ENCODE measurements around the gene MFAP4.
"Not testable (repeated sequence)": the region's sequence is repeated elsewhere in the genome, so short reads cannot be mapped to it uniquely, and the experiment has no call there.

The MFAP4 gene

GRCh38 chr17:19370493-19370960, 16.5 kb downstream of the MFAP4 start:
- no peak for DNase-seq (ENCODE audit: low read depth)

- DNase-seq (ENCODE audit: low read depth) = no peak
Measured at GRCh38 chr17:19369846-19370492, 17.0 kb downstream of the MFAP4 start.

- no peak for DNase-seq (ENCODE audit: low read depth)
Measured at GRCh38 chr17:19369107-19369778, 17.7 kb downstream of the MFAP4 start.

- DNase-seq (ENCODE audit: low read depth) = no peak
Measured at GRCh38 chr17:19368229-19368628, 18.8 kb downstream of the MFAP4 start.

- no peak for DNase-seq (ENCODE audit: low read depth)
Measured at GRCh38 chr17:19366637-19366972, 20.4 kb downstream of the MFAP4 start.

GRCh38 chr17:19365833-19366636, 21.0 kb downstream of the MFAP4 start:
- DNase-seq (ENCODE audit: low read depth) = no peak

GRCh38 chr17:19365499-19365817, 21.5 kb downstream of the MFAP4 start:
- no peak for DNase-seq (ENCODE audit: low read depth)

GRCh38 chr17:19364699-19365498, 22.1 kb downstream of the MFAP4 start:
- no peak for DNase-seq (ENCODE audit: low read depth)

GRCh38 chr17:19363460-19364035, 23.4 kb downstream of the MFAP4 start:
- DNase-seq (ENCODE audit: low read depth) = no peak

- no peak for DNase-seq (ENCODE audit: low read depth)
Measured at GRCh38 chr17:19363114-19363438, 23.9 kb downstream of the MFAP4 start.

GRCh38 chr17:19362277-19363113, 24.5 kb downstream of the MFAP4 start, which contains the start of gene B9D1:
B9D1 (minus strand) TSS chr17:19362723; CDS start chr17:19362569, 154 bp downstream.
- peak; percentile 87 for DNase-seq (ENCODE audit: low read depth)

- DNase-seq (ENCODE audit: low read depth) = no peak
Measured at GRCh38 chr17:19361944-19362276, 25.1 kb downstream of the MFAP4 start.

- no peak for DNase-seq (ENCODE audit: low read depth)
Measured at GRCh38 chr17:19361326-19361725, 25.7 kb downstream of the MFAP4 start.

- no peak for DNase-seq (ENCODE audit: low read depth)
Measured at GRCh38 chr17:19360772-19361171, 26.2 kb downstream of the MFAP4 start.

GRCh38 chr17:19359856-19360255, 27.1 kb downstream of the MFAP4 start:
- DNase-seq (ENCODE audit: low read depth) = no peak

GRCh38 chr17:19359151-19359550, 27.8 kb downstream of the MFAP4 start:
- DNase-seq (ENCODE audit: low read depth) = no peak

- no peak for DNase-seq (ENCODE audit: low read depth)
Measured at GRCh38 chr17:19357761-19358160, 29.2 kb downstream of the MFAP4 start.

GRCh38 chr17:19357351-19357750, 29.6 kb downstream of the MFAP4 start:
- DNase-seq (ENCODE audit: low read depth) = no peak

- no peak for DNase-seq (ENCODE audit: low read depth)
Measured at GRCh38 chr17:19354748-19355147, 32.2 kb downstream of the MFAP4 start.

GRCh38 chr17:19353401-19353800, 33.6 kb downstream of the MFAP4 start:
- not testable (repeated sequence) for DNase-seq (ENCODE audit: low read depth)

GRCh38 chr17:19348806-19349205, 38.2 kb downstream of the MFAP4 start:
- DNase-seq (ENCODE audit: low read depth) = no peak
